Esophagus muscularis mucosa (tissue), 4 donors: Measurements from ENCODE around the gene AUTS2. TPM values are rescaled to one million over a fixed set of nuclear protein-coding genes. Genes with fewer than 3 reads are reported as not detected.

Source experiments
- DNase-seq: peaks from one replicate; pipeline ENCODE4 v3.0.0-alpha.2; 2017; ENCODE audit errors: extremely low spot score
- H3K27ac ChIP-seq, 4 donors: fragments of 200-600 bp; sonication (generic); replicated peaks in 1 of 4; 1 replicate in 3 of 4; 2 replicates in 1 of 4; pipeline ENCODE4 v1.5.1; 2016 to 2019; ENCODE audit warnings: mild to moderate bottlenecking in 1 of 4
- H3K27me3 ChIP-seq, 4 donors: fragments of 200-600 bp; sonication (generic); one replicate each; pipeline versions ENCODE4 v1.5.1 to v1.6.0; 2016 to 2019
- H3K36me3 ChIP-seq, 4 donors: fragments of 200-600 bp; sonication (generic); one replicate each; pipeline ENCODE4 v1.5.1; 2016 to 2019
- H3K4me1 ChIP-seq, 4 donors: fragments of 200-600 bp; sonication (generic); one replicate each; pipeline ENCODE4 v1.5.1; 2016 to 2019
- H3K4me3 ChIP-seq, 4 donors: fragments of 200-600 bp; sonication (generic); 1 replicate in 2 of 4; 2 replicates in 2 of 4; pipeline ENCODE4 v1.5.1; 2016 to 2019; ENCODE audit warnings: mild to moderate bottlenecking in 4 of 4, moderate library complexity in 1 of 4
- H3K9me3 ChIP-seq, 4 donors: fragments of 200-600 bp; sonication (generic); 1 replicate in 3 of 4; 2 replicates in 1 of 4; pipeline ENCODE4 v1.5.1; 2016 to 2019
- CTCF ChIP-seq, 3 experiments: fragments of 200-600 bp in 2 of 3; fragments of 450-650 bp in 1 of 3; sonication (generic) in 2 of 3; IDR thresholded peaks; one replicate each; pipeline ENCODE4 v1.5.1; 2017 to 2019; ENCODE audit warnings: antibody characterized with exemption in 3 of 3, mild to moderate bottlenecking in 2 of 3, moderate library complexity in 1 of 3
- EP300 ChIP-seq: sonication (generic); formaldehyde crosslinking; IDR thresholded peaks from one replicate; pipeline ENCODE4 v1.6.1; 2017; ENCODE audit warnings: antibody characterized with exemption
- POLR2A ChIP-seq: fragments of 450-650 bp; IDR thresholded peaks from one replicate; pipeline ENCODE4 v1.6.1; 2017; ENCODE audit warnings: antibody characterized with exemption, moderate library complexity, mild to moderate bottlenecking, low read depth
- POLR2AphosphoS5 ChIP-seq, 2 donors: sonication (generic); formaldehyde crosslinking; IDR thresholded peaks; one replicate each; pipeline ENCODE4 v1.6.1; 2017; ENCODE audit warnings: antibody characterized with exemption in 2 of 2
- WGBS: methylation state at CpG from one replicate; pipeline ENCODE4 v1.1.5; 2018; 5-methylcytosine and 5-hydroxymethylcytosine counted together
- intact Hi-C: fragments of 100-400 bp; cut with DNase I; formaldehyde crosslinking; loops from one replicate; pipeline ENCODE4 v1.15.1; 2023
- total RNA-seq, 4 donors: library from RNA; depleted of rRNA; stranded (reverse); fragments of >200 nt; gene quantifications; one replicate each; pipeline versions ENCODE4 v1.1.0 to v1.2.1, GENCODE V29; 2016

AUTS2 gene
- total RNA-seq, 4 donors from 2014 or later = 18.5 to 44.9 (median 34.2) TPM

DNA sequence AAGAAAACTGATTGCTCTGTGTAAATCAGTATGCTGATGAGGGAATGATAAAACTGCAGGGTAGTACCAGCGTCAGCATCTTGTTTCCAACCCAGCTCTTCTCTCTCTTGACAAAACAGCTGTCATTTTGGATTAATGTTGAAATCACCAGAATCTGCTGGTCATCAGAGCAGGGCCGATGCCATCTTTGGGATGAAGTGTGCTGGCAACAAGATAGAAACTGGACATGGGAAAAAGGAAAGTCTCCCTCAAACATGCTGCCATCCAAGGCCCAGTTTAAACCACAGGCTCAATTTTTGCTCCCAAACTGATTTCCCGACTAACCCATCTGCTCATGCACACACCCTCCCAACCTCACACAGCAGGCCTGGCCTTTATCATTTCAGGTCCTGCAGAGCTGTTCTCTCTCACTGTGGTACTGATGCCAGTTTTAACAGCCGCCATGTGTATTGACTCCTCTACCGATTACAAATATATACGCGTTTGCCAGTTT, 285.2 kb downstream of the AUTS2 start:
- DNase-seq = no peak
- Histone ChIP-seq H3K27me3 (no peaks in the 10 kb centered on the region), H3K27ac (no peak overlapping the region), H3K4me3 (no peak overlapping the region), H3K36me3 (no peaks in the 10 kb centered on the region), H3K4me1 (peaks cover 0 to 47% (median 16%) of the 10 kb centered on the region in 4 donors), H3K9me3 (no peaks in the 10 kb centered on the region)
- WGBS = 90% methylated on average over 7 of the region's 7 CpGs
- TF ChIP-seq CTCF (IDR thresholded peaks at IDR 0.05) (no peak), POLR2AphosphoS5 (IDR thresholded peaks at IDR 0.05) (no peak)
- intact Hi-C loops = no loop called here

- intact Hi-C loops = no loop called here
- WGBS = 49% methylated on average over 3 of the region's 3 CpGs
- no peak for DNase-seq
- peaks cover 0 to 58% (median 12%) of the 10 kb centered on the region in 4 donors for H3K4me1 ChIP-seq
- TF ChIP-seq POLR2A = no peak
- no peak for TF ChIP-seq POLR2AphosphoS5 (IDR thresholded peaks at IDR 0.05)
- TF ChIP-seq CTCF (IDR thresholded peaks at IDR 0.05) = no peak
- no peak for TF ChIP-seq EP300
- no peaks in the 10 kb centered on the region for H3K36me3 ChIP-seq
- no peaks in the 10 kb centered on the region for H3K27me3 ChIP-seq
- H3K9me3 ChIP-seq = no peaks in the 10 kb centered on the region
- H3K27ac ChIP-seq = no peak overlapping the region
- H3K4me3 ChIP-seq = no peak overlapping the region
Measured at GRCh38 chr7:69885431-69885830, 287.2 kb downstream of the AUTS2 start.

GRCh38 chr7:69889338-69889975, 291.2 kb downstream of the AUTS2 start:
- no peak overlapping the region for H3K4me3 ChIP-seq
- H3K27me3 ChIP-seq = no peaks in the 10 kb centered on the region
- TF ChIP-seq EP300 (no peak), POLR2AphosphoS5 (IDR thresholded peaks at IDR 0.05) (no peak), CTCF (IDR thresholded peaks at IDR 0.05) (no peak)
- intact Hi-C loops = no loop called here
- H3K36me3 ChIP-seq = no peaks in the 10 kb centered on the region
- no peak for DNase-seq
- H3K4me1 ChIP-seq = peaks cover 0 to 38% (median 12%) of the 10 kb centered on the region in 4 donors
- H3K9me3 ChIP-seq = no peaks in the 10 kb centered on the region
- no peak overlapping the region for H3K27ac ChIP-seq
- 73% methylated on average over 6 of the region's 6 CpGs for WGBS

- Histone ChIP-seq H3K4me3 (no peak overlapping the region), H3K27me3 (no peaks in the 10 kb centered on the region), H3K27ac (no peak overlapping the region), H3K4me1 (peaks cover 0 to 34% (median 12%) of the 10 kb centered on the region in 4 donors), H3K9me3 (no peaks in the 10 kb centered on the region), H3K36me3 (no peaks in the 10 kb centered on the region)
- no peak for DNase-seq
- 51% methylated on average over 6 of the region's 6 CpGs for WGBS
- TF ChIP-seq POLR2AphosphoS5 (IDR thresholded peaks at IDR 0.05) (no peak), CTCF (IDR thresholded peaks at IDR 0.05) (no peak), EP300 (no peak), POLR2A (no peak)
- intact Hi-C loops = no loop called here
Measured at GRCh38 chr7:69889976-69890351, 291.7 kb downstream of the AUTS2 start.

DNA sequence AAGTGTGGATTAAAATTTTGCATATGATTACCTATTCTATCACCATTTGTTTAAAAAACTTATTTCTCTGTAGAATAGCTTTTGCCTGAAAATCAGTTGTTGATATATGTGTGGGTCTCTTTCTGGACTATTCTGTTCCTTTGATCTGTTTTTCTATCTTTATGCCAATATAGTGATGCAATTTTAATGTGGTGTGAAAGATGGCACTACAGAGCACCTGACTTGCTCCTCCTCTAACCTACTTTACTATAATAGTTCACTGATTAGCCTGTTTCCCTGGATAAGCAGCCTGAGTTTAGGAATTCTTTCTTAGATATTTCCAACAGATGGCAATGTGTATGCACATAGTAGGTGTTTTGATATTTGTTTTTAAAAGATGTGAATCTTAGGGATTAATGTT, 294.5 kb downstream of the AUTS2 start:
- H3K4me1 ChIP-seq = peaks cover 0 to 30% (median 5%) of the 10 kb centered on the region in 4 donors
- H3K36me3 ChIP-seq = no peaks in the 10 kb centered on the region
- intact Hi-C loops = no loop called here
- H3K27ac ChIP-seq = no peak overlapping the region
- TF ChIP-seq EP300 (no peak), POLR2A (no peak), CTCF (IDR thresholded peaks at IDR 0.05) (no peak), POLR2AphosphoS5 (IDR thresholded peaks at IDR 0.05) (no peak)
- no peaks in the 10 kb centered on the region for H3K9me3 ChIP-seq
- H3K4me3 ChIP-seq = no peak overlapping the region
- DNase-seq = no peak
- no peaks in the 10 kb centered on the region for H3K27me3 ChIP-seq
